DOHH2 (cell line): ENCODE data around the gene KNSTRN.

Source experiments
- H3F3A ChIP-seq: fragments of 200-600 bp; sonication (generic), shearing (Covaris generic); 2 replicates; pipeline ENCODE4 v1.6.0; 2016; ENCODE audit warnings: antibody characterized with exemption, mild to moderate bottlenecking; ENCODE audit not compliant: control insufficient read depth, insufficient read depth
- H3K27ac ChIP-seq: fragments of 200-600 bp; sonication (generic); 2 replicates; pipeline ENCODE4 v1.5.1; 2014; ENCODE audit warnings: low read depth, mild to moderate bottlenecking, low read length, moderate library complexity
- H3K27me3 ChIP-seq: fragments of 200-600 bp; sonication (generic); 2 replicates; pipeline ENCODE4 v1.6.1; 2014; ENCODE audit warnings: mild to moderate bottlenecking, low read length, mixed read lengths; ENCODE audit not compliant: control insufficient read depth
- H3K36me3 ChIP-seq: fragments of 200-600 bp; sonication (generic); 2 replicates; pipeline ENCODE4 v1.6.1; 2014; ENCODE audit warnings: mild to moderate bottlenecking, low read length, moderate library complexity, mixed read lengths; ENCODE audit not compliant: control insufficient read depth
- H3K4me1 ChIP-seq: fragments of 200-600 bp; sonication (generic); 2 replicates; pipeline ENCODE4 v1.6.1; 2014; ENCODE audit warnings: mild to moderate bottlenecking, low read length, mixed read lengths; ENCODE audit not compliant: control insufficient read depth
- H3K4me2 ChIP-seq: fragments of 200-600 bp; sonication (generic); 2 replicates; pipeline ENCODE4 v1.6.0; 2014; ENCODE audit warnings: mild to moderate bottlenecking, low read length, moderate library complexity
- H3K4me3 ChIP-seq: fragments of 200-600 bp; sonication (generic); 2 replicates; pipeline ENCODE4 v1.5.1; 2014; ENCODE audit warnings: mild to moderate bottlenecking, low read length, mixed read lengths
- H3K79me2 ChIP-seq: fragments of 200-600 bp; sonication (generic); 2 replicates; pipeline ENCODE4 v1.6.1; 2014; ENCODE audit warnings: mild to moderate bottlenecking, low read length, mixed read lengths; ENCODE audit not compliant: control insufficient read depth
- H3K9me2 ChIP-seq: fragments of 200-600 bp; sonication (generic); replicated peaks from 2 replicates; pipeline ENCODE4 v1.6.1; 2014; ENCODE audit warnings: mild to moderate bottlenecking, low read length, mixed read lengths; ENCODE audit not compliant: control insufficient read depth
- H3K9me3 ChIP-seq: fragments of 200-600 bp; sonication (generic); 2 replicates; pipeline ENCODE4 v1.6.1; 2014; ENCODE audit warnings: antibody characterized with exemption, low read length, mixed read lengths; ENCODE audit not compliant: control insufficient read depth, insufficient read depth
- H4K20me1 ChIP-seq: fragments of 200-600 bp; sonication (generic); 2 replicates; pipeline ENCODE4 v1.6.0; 2014; ENCODE audit warnings: low read depth, mild to moderate bottlenecking, antibody characterized with exemption, low read length, moderate library complexity; ENCODE audit not compliant: control insufficient read depth, insufficient read depth
- EZH2phosphoT487 ChIP-seq: fragments of 200-600 bp; sonication (generic); IDR thresholded peaks from 2 replicates; pipeline ENCODE4 v1.6.1; 2017; ENCODE audit warnings: borderline replicate concordance, mild to moderate bottlenecking, antibody characterized with exemption, low read length, moderate library complexity, mixed read lengths
- TF ChIP-seq, protein P1 (sequence below): fragments of 200-600 bp; sonication (generic); IDR thresholded peaks from one replicate; pipeline ENCODE4 v1.5.1; 2014; ENCODE audit warnings: antibody characterized with exemption, mild to moderate bottlenecking, low read depth, low read length; ENCODE audit not compliant: poor library complexity, severe bottlenecking

KNSTRN gene

GRCh38 chr15:40337597-40337996, 44.9 kb upstream of the KNSTRN start:
- Histone ChIP-seq H3K9me2 (no peaks in the 10 kb centered on the region), H3K36me3 (no peaks in the 10 kb centered on the region), H3F3A (no peaks in the 10 kb centered on the region), H3K4me3 (no peak overlapping the region), H4K20me1 (no peaks in the 10 kb centered on the region), H3K4me2 (peak overlapping the region; percentile 30; the same call in 1 of the 2 replicates), H3K9me3 (no peaks in the 10 kb centered on the region), H3K27ac (no peak overlapping the region), H3K79me2 (no peaks in the 10 kb centered on the region), H3K27me3 (no peaks in the 10 kb centered on the region), H3K4me1 (peaks cover 22% of the 10 kb centered on the region)
- TF ChIP-seq, protein P1, sequence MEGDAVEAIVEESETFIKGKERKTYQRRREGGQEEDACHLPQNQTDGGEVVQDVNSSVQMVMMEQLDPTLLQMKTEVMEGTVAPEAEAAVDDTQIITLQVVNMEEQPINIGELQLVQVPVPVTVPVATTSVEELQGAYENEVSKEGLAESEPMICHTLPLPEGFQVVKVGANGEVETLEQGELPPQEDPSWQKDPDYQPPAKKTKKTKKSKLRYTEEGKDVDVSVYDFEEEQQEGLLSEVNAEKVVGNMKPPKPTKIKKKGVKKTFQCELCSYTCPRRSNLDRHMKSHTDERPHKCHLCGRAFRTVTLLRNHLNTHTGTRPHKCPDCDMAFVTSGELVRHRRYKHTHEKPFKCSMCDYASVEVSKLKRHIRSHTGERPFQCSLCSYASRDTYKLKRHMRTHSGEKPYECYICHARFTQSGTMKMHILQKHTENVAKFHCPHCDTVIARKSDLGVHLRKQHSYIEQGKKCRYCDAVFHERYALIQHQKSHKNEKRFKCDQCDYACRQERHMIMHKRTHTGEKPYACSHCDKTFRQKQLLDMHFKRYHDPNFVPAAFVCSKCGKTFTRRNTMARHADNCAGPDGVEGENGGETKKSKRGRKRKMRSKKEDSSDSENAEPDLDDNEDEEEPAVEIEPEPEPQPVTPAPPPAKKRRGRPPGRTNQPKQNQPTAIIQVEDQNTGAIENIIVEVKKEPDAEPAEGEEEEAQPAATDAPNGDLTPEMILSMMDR, result no peak
- TF ChIP-seq EZH2phosphoT487, result no peak

GRCh38 chr15:40338041-40338657, 44.4 kb upstream of the KNSTRN start:
- Histone ChIP-seq H3K4me3 (no peak overlapping the region), H3K9me3 (no peaks in the 10 kb centered on the region), H3K27me3 (no peaks in the 10 kb centered on the region), H3K4me2 (peak overlapping the region; percentile 30; the same call in 1 of the 2 replicates), H3F3A (no peaks in the 10 kb centered on the region), H3K36me3 (no peaks in the 10 kb centered on the region), H3K79me2 (no peaks in the 10 kb centered on the region), H3K9me2 (no peaks in the 10 kb centered on the region), H3K4me1 (peaks cover 22% of the 10 kb centered on the region), H4K20me1 (no peaks in the 10 kb centered on the region), H3K27ac (no peak overlapping the region)
- no peak for TF ChIP-seq EZH2phosphoT487
- TF ChIP-seq, protein P1, result peak; percentile 98

DNA sequence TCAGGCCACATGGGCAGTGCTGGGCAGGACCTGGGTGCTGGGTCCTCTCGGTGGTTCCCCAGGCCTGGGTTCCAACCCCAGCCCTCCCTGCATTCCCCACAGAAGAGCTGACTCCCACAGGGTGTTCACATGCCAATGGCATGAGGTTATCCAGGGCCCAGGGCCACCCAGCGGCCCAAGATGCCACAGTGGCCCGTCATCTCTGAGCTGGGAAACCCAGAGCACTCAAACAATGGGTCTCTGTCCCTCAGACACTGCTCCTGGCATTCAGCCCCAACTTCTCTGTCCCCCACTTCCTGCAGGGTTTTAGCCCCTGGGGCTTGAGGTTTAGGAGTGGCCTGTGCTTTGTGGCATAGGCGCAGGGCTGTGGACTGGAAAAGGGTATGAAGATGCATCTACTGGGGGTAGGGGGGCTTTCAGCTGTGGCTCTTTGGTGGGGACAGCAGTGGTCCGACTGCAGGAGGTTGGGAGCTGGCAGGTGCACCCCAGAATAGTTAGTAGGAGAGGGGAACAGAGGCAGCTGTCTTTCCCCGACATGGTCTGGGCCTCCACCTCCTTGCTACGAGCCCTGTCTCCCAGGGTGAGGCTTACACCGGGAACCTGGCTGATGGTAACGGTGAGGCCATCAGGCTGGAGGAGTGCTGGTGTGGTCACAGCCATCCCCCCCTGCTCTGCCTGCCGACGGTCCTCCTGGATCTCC, 43.5 kb upstream of the KNSTRN start:
- Histone ChIP-seq H3K36me3 (no peaks in the 10 kb centered on the region), H4K20me1 (no peaks in the 10 kb centered on the region), H3F3A (no peaks in the 10 kb centered on the region), H3K4me2 (no peak overlapping the region), H3K27me3 (no peaks in the 10 kb centered on the region), H3K9me2 (no peaks in the 10 kb centered on the region), H3K4me1 (peaks cover 16% of the 10 kb centered on the region), H3K9me3 (no peaks in the 10 kb centered on the region), H3K4me3 (no peak overlapping the region), H3K27ac (no peak overlapping the region), H3K79me2 (no peaks in the 10 kb centered on the region)
- TF ChIP-seq, protein P1, result no peak
- TF ChIP-seq EZH2phosphoT487, result no peak
